HepG2 (cell line): ENCODE results near the gene ABCC2. TPM values are rescaled to one million over a fixed set of nuclear protein-coding genes. Genes with fewer than 3 reads are reported as not detected.

Experiments used
- ATAC-seq: fragments of 200-7000 bp; cut with Tn5 transposase; 3 replicates; pipeline ENCODE4 v1.9.1; 2020; ENCODE audit warnings: mild to moderate bottlenecking, moderate library complexity
- BruUV-seq: library from RNA; stranded (reverse); fragments of 400-500 nt; replicated peaks from 2 replicates; lab custom pipeline; 2021; lab: Mats Ljungman, UMichigan
- CTCF ChIA-PET: fragments of 300-600 bp; formaldehyde crosslinking; extraction: SDS; loops from one replicate; lab custom pipeline; 2021; ENCODE audit warnings: low total read pairs, inconsistent platforms, low intra/inter-chr PET ratio; lab: Yijun Ruan, JAX
- POLR2A ChIA-PET: fragments of 350-600 bp; sonication (Branson Sonifier 250); formaldehyde crosslinking; loops from one replicate; lab custom pipeline; 2020; ENCODE audit warnings: antibody characterized with exemption, inconsistent platforms; lab: Yijun Ruan, JAX
- DNase-seq: peaks from one replicate; pipeline ENCODE4 v3.0.0-alpha.2; 2015; ENCODE audit warnings: low spot score
- FAIRE-seq: peaks from 3 replicates; lab custom pipeline; 2011; peaks lifted over from hg19 to GRCh38; lab: Jason Lieb, UNC
- H2AFZ ChIP-seq: one replicate; pipeline ENCODE4 v1.6.1; 2011; ENCODE audit warnings: low read length, inconsistent platforms
- H3K27ac ChIP-seq: fragments of 300-600 bp; 3 replicates; pipeline ENCODE4 v1.8.0; 2011; ENCODE audit warnings: mixed run types, mild to moderate bottlenecking, mixed read lengths, low read length, inconsistent platforms; ENCODE audit not compliant: insufficient read depth; ENCODE audit errors: extremely low read length
- H3K27me3 ChIP-seq, 2 experiments: fragments of 200-600 bp in 1 of 2; 2 replicates in 1 of 2; 3 replicates in 1 of 2; pipeline versions ENCODE4 v1.6.0 to v1.8.0; 2011; ENCODE audit warnings: low read length in 2 of 2, mild to moderate bottlenecking in 2 of 2, moderate library complexity in 2 of 2, inconsistent platforms in 1 of 2; ENCODE audit not compliant: insufficient read depth in 2 of 2, control insufficient read depth in 1 of 2
- H3K36me3 ChIP-seq, 2 experiments: fragments of 200-600 bp in 1 of 2; replicated peaks in 1 of 2; 2 replicates in 1 of 2; 3 replicates in 1 of 2; pipeline versions ENCODE4 v1.5.1 to v1.8.0; 2011; ENCODE audit warnings: low read length in 2 of 2, inconsistent platforms in 1 of 2; ENCODE audit not compliant: insufficient read depth in 2 of 2, control insufficient read depth in 1 of 2
- H3K4me1 ChIP-seq: 2 replicates; pipeline ENCODE4 v1.5.1; 2012; ENCODE audit warnings: low read length, inconsistent platforms; ENCODE audit not compliant: insufficient read depth
- H3K4me2 ChIP-seq: 2 replicates; pipeline ENCODE4 v1.6.0; 2011; ENCODE audit warnings: low read depth, low read length, inconsistent platforms
- H3K4me3 ChIP-seq, 3 experiments: fragments of 200-600 bp in 1 of 3; sonication (generic), shearing (Covaris generic) in 1 of 3; replicated peaks in 1 of 3; 2 replicates each; pipeline ENCODE4 v1.5.1; 2011 to 2016; ENCODE audit warnings: low read length in 3 of 3, inconsistent platforms in 2 of 3, low read depth in 2 of 3, mild to moderate bottlenecking in 2 of 3, control low read depth in 1 of 3, mixed read lengths in 1 of 3; ENCODE audit not compliant: insufficient read depth in 1 of 3
- H3K79me2 ChIP-seq: one replicate; pipeline ENCODE4 v1.6.1; 2011; ENCODE audit warnings: low read length, inconsistent platforms; ENCODE audit not compliant: insufficient read depth
- H3K9ac ChIP-seq: 2 replicates; pipeline ENCODE4 v1.6.0; 2011; ENCODE audit warnings: mild to moderate bottlenecking, low read depth, low read length, inconsistent platforms; ENCODE audit not compliant: insufficient read depth
- H3K9me3 ChIP-seq: 2 replicates; pipeline ENCODE4 v1.5.1; 2012; ENCODE audit warnings: mild to moderate bottlenecking, low read length
- H4K20me1 ChIP-seq: 2 replicates; pipeline ENCODE4 v1.6.0; 2011; ENCODE audit warnings: inconsistent platforms, mild to moderate bottlenecking, low read length, moderate library complexity; ENCODE audit not compliant: insufficient read depth
- CTCF ChIP-seq: sonication (generic); formaldehyde crosslinking; IDR thresholded peaks from 2 replicates; pipeline ENCODE4 v1.5.0; 2020; ENCODE audit warnings: mild to moderate bottlenecking, missing genetic modification reagents, moderate library complexity
- ONECUT2 ChIP-seq: sonication (generic); formaldehyde crosslinking; IDR thresholded peaks from 2 replicates; pipeline ENCODE4 v1.4.0; 2020; ENCODE audit warnings: missing genetic modification reagents
- PAWR ChIP-seq: sonication (generic); formaldehyde crosslinking; IDR thresholded peaks from 2 replicates; pipeline ENCODE4 v1.4.0; 2020; ENCODE audit warnings: missing genetic modification reagents, mild to moderate bottlenecking, borderline replicate concordance
- RBFOX2 ChIP-seq: fragments of 200-400 bp; formaldehyde crosslinking; IDR thresholded peaks from 2 replicates; pipeline ENCODE4 v1.6.1; 2017; ENCODE audit warnings: low read depth, mild to moderate bottlenecking, low read length
- SKIL ChIP-seq: sonication (generic); formaldehyde crosslinking; IDR thresholded peaks from 2 replicates; pipeline ENCODE4 v1.8.0; 2022; ENCODE audit warnings: missing genetic modification reagents, mild to moderate bottlenecking, moderate library complexity, borderline replicate concordance
- WIZ ChIP-seq: sonication (generic); formaldehyde crosslinking; IDR thresholded peaks from 2 replicates; pipeline ENCODE4 v1.5.1; 2020; ENCODE audit warnings: mild to moderate bottlenecking, missing genetic modification reagents
- ZFP37 ChIP-seq: sonication (generic); formaldehyde crosslinking; IDR thresholded peaks from 2 replicates; pipeline ENCODE4 v1.4.0; 2020; ENCODE audit warnings: missing genetic modification reagents, borderline replicate concordance
- ZNF24 ChIP-seq: fragments of 450-650 bp; IDR thresholded peaks from 2 replicates; pipeline ENCODE4 v1.6.1; 2017; ENCODE audit warnings: antibody characterized with exemption, mild to moderate bottlenecking
- ZNF564 ChIP-seq: sonication (generic); formaldehyde crosslinking; IDR thresholded peaks from 2 replicates; pipeline ENCODE4 v1.8.1; 2023; ENCODE audit warnings: mild to moderate bottlenecking, missing genetic modification reagents
- ZNF609 ChIP-seq: sonication (generic); formaldehyde crosslinking; IDR thresholded peaks from 2 replicates; pipeline ENCODE4 v1.4.0; 2020; ENCODE audit warnings: mild to moderate bottlenecking, missing genetic modification reagents, borderline replicate concordance
- ZNF773 ChIP-seq: sonication (generic); formaldehyde crosslinking; IDR thresholded peaks from 2 replicates; pipeline ENCODE4 v1.4.0; 2020; ENCODE audit warnings: missing genetic modification reagents, borderline replicate concordance
- WGBS: methylation state at CpG from one replicate; pipeline ENCODE4 v1.1.6; 2017; ENCODE audit warnings: low lambda C conversion rate; 5-methylcytosine and 5-hydroxymethylcytosine counted together
- in situ Hi-C: cut with HindIII; loops from 2 replicates; pipeline ENCODE4 v1.10.0; 2017; ENCODE audit warnings: low pct_unique_long_range_greater_than_20kb; ENCODE audit not compliant: extremely low pct_ligation_motif_present
- intact Hi-C: fragments of 100-400 bp; cut with micrococcal nuclease; formaldehyde crosslinking; loops from one replicate; pipeline ENCODE4 v1.10.0; 2022; ENCODE audit not compliant: unreplicated experiment
- polyA plus RNA-seq, 8 experiments: library from polyadenylated mRNA; depleted of rRNA in 3 of 8; stranded (reverse) in 7 of 8; unstranded in 1 of 8; fragments of >200 nt; fragmentation: Illumina TruSeq in 4 of 8; extraction: Trizol in 4 of 8; gene quantifications; 2 replicates each; pipeline versions ENCODE4 v1.2.1 to v1.2.3, GENCODE V29; 2011 to 2016; ENCODE audit warnings: low read depth in 4 of 8, missing spikeins in 1 of 8, mixed read lengths in 1 of 8; ENCODE audit not compliant: insufficient read depth in 1 of 8
- total RNA-seq, 5 experiments: library from RNA; depleted of rRNA; stranded (reverse); fragments of >200 nt; fragmentation: Illumina TruSeq; extraction: Trizol; gene quantifications; 2 replicates each; pipeline ENCODE4 v1.2.3, GENCODE V29; 2016; ENCODE audit warnings: low read depth in 1 of 5

Gene ABCC2
- total and polyA plus RNA-seq, 2 of the 13 experiments (the other 11 are each of a cell fraction or from before 2014, with no cell fraction given) = 181 to 497 TPM

- in situ Hi-C loops = no loop called here
- Histone ChIP-seq H3K9ac (no peak overlapping the region), H3K79me2 (no peaks in the 10 kb centered on the region), H3K4me2 (no peak overlapping the region), H4K20me1 (peaks cover 4% of the 10 kb centered on the region; the same call in 1 of the 2 replicates), H3K4me3 (no peak overlapping the region), H3K9me3 (no peaks in the 10 kb centered on the region), H3K27me3 (no peaks in the 10 kb centered on the region), H3K4me1 (no peaks in the 10 kb centered on the region), H2AFZ (no peak overlapping the region), H3K27ac (no peak overlapping the region), H3K36me3 (peaks cover 49 to 94% of the 10 kb centered on the region in 2 experiments)
- FAIRE-seq (no peak), ATAC-seq (peak; percentile 20; the same call in 1 of the 3 replicates), DNase-seq (no peak)
- WGBS = 98% methylated on average over 4 of the region's 4 CpGs
- intact Hi-C loops = no loop called here
- POLR2A ChIA-PET = interaction anchor here (1.4 to 3.0 kb wide), 2 partner anchors 12 to 67 kb away, joined by 4 to 20 read pairs; partner anchors contain the start of genes COX15 and CUTC
- BruUV-seq = no TSS peak
- TF ChIP-seq ONECUT2 (CRISPR knock-in tag) (no peak), ZNF609 (CRISPR knock-in tag) (no peak), PAWR (CRISPR knock-in tag) (no peak), CTCF (CRISPR knock-in tag) (0 out of 2 replicates have a peak, but pooled peaks have one; percentile 7), RBFOX2 (peak; percentile 28; the same call in 1 of the 2 replicates), SKIL (CRISPR knock-in tag) (no peak), ZNF564 (CRISPR knock-in tag) (no peak), ZNF24 (no peak), ZNF773 (CRISPR knock-in tag) (no peak), WIZ (CRISPR knock-in tag) (no peak), ZFP37 (CRISPR knock-in tag) (no peak)
- TF ChIP-seq, all 625 proteins: peak for 2
- CTCF ChIA-PET = no interaction called here
These were observed 17.2 kb downstream of the ABCC2 start for GRCh38 chr10:99799613-99800012.
